ENCODE data around the gene PORCN.

PORCN gene

DNA sequence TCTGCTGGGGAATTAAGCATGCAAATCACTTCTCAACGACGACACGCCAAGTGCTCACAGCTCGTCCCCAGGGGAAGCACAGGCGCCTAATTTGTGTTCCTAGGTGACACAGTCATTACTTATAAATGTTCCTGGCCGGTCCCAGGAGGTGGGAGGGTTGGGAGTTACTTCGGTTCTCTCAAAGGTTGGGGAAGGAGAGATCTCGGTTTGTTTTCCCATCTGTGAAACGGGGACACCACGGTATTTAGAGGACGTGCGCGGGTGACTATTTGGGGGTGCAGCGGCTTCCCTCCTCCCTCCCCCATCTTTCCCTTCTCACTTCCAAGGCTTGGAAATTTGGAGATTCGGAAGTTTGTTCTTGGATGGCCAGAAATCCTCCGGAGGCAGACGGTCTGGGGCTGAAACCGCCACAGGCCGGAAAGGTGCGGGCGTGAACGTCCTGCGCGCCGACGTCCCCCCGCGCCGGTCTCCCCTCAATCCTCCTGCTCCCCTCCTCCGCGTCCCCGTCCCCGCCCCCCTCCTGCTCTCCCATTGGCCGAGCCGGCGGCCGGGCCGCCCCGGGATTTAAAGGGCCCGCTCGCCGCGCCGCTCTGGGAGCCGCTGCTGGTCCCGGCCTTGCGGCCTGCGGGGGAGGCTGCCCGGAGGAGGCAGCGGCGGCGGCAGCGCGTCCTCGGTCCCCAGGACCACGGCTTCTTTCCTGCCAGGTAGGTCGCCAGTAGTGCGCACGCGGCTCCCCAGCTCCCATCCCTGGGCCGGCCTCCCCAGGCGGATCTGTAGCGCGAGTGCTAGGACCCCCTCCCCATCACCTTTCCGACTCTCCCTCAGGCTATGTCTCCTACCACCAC is at the start of gene PORCN:
TSS of gene PORCN (plus strand) at position 593 of the 845 bp plus-strand sequence. CDS start 829 bp downstream, outside the sequence.
- in situ Hi-C loops (cut with HindIII; ENCODE audit: low sequenced_read_pairs), result no loop called here

- in situ Hi-C loops (cut with HindIII; ENCODE audit: low sequenced_read_pairs), result no loop called here
Measured at GRCh38 chrX:48459483-48459882, 49.3 kb upstream of the PORCN start.

GRCh38 chrX:48460031-48460430 is 48.8 kb upstream of the PORCN start:
- in situ Hi-C loops (cut with HindIII; ENCODE audit: low sequenced_read_pairs), result no loop called here

DNA sequence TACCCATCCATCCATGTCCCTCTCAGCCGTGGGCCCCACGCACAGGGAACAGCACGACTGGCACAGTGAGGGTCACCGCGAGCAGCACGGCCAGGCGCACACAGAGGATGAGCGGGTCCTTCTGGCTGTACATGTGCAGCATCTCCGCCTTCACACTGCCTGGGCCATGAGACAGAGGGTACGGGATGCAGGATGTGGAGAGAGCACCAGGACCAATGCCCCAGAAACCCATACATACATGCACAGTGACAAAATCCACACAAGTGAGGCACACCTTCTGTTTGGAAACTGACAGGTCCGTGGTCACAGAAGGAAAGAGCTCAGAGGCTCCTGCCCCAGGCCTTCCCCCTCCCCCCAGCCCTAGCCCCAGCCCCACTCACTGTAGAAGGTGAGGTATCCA is 48.2 kb upstream of the PORCN start:
- in situ Hi-C loops (cut with HindIII; ENCODE audit: low sequenced_read_pairs), result no loop called here

DNA sequence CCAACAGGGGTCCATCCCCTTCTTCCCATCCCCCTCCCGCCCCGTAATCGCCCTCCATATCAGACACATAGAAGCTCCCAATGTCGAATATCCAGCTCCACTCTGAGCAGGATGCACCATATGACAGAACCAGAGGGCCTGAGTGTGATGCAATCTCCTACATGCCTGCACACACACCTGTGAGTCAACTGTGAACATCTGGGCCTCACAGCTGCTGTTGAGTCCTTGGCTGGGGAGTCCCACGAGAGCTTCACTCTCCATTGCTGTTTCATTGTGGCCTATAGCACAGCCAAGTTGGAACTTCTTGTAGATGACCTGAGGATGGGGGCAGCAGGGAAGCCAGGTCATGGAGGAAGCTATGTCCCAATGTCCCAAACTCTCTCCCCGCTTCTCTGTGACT is 47.0 kb upstream of the PORCN start:
- in situ Hi-C loops (cut with HindIII; ENCODE audit: low sequenced_read_pairs), result no loop called here

- in situ Hi-C loops (cut with HindIII; ENCODE audit: low sequenced_read_pairs), result no loop called here
Measured at GRCh38 chrX:48465336-48465933, 43.4 kb upstream of the PORCN start.

GRCh38 chrX:48466696-48467095 is 42.1 kb upstream of the PORCN start:
- in situ Hi-C loops (cut with HindIII; ENCODE audit: low sequenced_read_pairs), result no loop called here

DNA sequence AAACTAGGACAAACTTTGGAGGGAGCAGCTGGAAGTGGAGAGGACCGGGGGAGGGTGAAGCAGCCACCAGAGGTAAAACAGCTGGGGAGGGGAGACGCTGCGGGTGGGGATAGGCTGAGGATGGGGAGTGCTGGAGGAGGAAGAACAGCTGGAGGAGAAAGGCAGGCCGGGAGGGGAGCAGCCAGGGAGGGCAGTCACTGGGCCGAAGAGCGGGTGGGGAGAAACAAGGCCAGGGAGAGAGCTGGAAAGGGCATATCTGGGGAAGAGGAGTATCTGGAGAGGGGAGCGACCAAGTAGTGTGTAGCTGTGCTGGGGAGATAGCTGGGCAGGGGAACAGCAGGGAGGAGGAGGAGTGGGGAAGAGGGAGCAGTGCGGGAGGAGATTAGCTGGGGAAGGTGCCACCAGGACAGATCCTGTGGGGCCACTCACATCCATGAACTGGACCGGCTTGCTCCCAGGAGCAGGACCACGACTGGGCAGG is 41.5 kb upstream of the PORCN start:
- in situ Hi-C loops (cut with HindIII; ENCODE audit: low sequenced_read_pairs), result no loop called here

GRCh38 chrX:48468247-48468671 is 40.5 kb upstream of the PORCN start:
- in situ Hi-C loops (cut with HindIII; ENCODE audit: low sequenced_read_pairs), result no loop called here

- in situ Hi-C loops (cut with HindIII; ENCODE audit: low sequenced_read_pairs), result no loop called here
Measured at GRCh38 chrX:48468693-48469691, 39.8 kb upstream of the PORCN start.

DNA sequence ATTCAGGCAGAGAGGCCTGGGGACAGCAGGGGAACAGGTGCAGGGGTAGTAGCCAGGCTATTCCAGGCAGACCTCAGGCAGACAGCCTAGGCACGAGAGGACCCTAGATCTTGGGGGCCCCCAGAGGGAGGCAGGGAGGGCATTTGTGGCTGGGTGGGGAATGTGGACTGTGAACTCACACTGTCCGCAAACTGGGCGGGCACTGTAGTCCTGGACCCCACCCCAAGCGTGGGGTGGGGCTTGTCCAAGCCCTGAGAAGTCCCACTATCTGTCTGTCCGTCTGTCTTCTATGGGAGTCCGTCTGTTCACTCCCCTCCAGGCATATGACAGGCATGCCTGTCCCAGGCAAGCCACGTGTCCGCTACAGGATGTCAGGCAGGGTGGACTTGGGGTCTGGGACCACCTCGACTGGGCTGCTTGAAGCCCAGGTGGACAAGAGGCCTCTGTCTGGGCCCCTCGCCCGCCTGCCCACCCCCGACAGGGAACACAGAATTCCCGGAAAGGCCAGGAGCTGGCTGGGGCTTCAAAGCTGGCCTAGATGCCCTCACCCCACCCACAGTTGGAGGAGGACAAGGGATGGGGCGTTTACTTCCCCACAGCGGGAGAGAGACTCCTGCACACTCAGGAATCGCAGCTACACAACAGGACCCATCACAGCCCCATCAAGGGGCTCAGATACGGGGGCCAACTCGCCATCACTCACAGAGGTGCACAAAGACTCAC is 38.5 kb upstream of the PORCN start, which contains the start of gene SLC38A5:
TSS of gene SLC38A5 (minus strand) at position 151 of the 723 bp plus-strand sequence. CDS start 2,336 bp downstream, outside the sequence.
- in situ Hi-C loops (cut with HindIII; ENCODE audit: low sequenced_read_pairs), result no loop called here

- in situ Hi-C loops (cut with HindIII; ENCODE audit: low sequenced_read_pairs), result no loop called here
Measured at GRCh38 chrX:48470833-48471118, 38.0 kb upstream of the PORCN start.

- in situ Hi-C loops (cut with HindIII; ENCODE audit: low sequenced_read_pairs), result no loop called here
Measured at GRCh38 chrX:48471504-48471903, 37.3 kb upstream of the PORCN start.

DNA sequence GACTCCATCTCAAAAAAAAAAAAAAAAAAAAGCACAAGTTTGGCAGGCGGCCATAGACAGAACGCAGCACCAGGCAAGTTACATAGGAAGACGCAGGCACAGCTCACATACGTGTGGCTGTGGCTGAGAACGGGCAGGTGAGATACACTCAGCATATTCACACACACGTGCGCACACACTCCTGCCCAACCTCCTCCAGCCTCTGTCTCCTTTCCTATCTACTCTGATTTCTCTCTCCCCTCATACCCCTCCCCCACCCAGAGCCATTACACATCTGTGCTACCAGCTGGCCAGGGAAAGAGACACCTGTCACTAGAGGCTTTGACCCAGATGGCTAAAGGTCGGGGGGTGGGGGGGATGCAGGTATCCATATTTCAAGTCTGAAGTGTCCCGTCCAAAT is 36.6 kb upstream of the PORCN start:
- in situ Hi-C loops (cut with HindIII; ENCODE audit: low sequenced_read_pairs), result no loop called here

GRCh38 chrX:48472851-48473703 is 35.7 kb upstream of the PORCN start:
- in situ Hi-C loops (cut with HindIII; ENCODE audit: low sequenced_read_pairs), result no loop called here

DNA sequence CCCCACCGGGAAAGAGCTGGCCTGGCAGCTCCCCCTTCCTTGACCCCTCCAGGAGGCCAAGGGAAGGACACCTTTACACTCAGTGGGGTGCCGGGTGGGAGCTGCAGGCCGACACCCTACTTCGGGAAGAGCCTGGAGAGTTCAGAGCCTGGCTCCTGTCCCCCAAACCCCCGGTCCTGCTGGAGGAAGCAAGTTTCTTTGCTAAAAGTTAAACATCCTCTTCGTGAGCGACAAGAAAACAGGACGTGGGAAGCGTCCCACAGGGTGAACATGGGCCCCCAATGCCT is 35.1 kb upstream of the PORCN start:
- in situ Hi-C loops (cut with HindIII; ENCODE audit: low sequenced_read_pairs), result no loop called here

DNA sequence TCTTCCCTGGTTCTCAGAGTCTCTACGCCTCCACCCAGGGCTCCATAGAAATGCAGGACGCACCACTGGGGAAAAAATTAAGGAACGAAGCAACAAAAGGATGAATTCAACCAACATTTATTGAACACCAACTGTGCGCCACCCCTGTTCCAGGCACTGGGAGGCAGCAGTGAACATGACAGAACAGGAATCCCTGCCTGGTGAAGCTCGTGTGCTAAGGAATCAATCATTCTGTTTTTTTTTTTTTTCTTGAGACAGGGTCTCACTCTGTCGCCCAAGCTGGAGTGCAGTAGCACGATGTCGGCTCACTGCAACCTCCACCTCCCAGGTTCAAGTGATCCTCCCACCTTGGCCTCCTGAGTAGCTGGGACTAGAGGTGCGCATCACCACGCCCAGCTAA is 34.7 kb upstream of the PORCN start:
- in situ Hi-C loops (cut with HindIII; ENCODE audit: low sequenced_read_pairs), result no loop called here

DNA sequence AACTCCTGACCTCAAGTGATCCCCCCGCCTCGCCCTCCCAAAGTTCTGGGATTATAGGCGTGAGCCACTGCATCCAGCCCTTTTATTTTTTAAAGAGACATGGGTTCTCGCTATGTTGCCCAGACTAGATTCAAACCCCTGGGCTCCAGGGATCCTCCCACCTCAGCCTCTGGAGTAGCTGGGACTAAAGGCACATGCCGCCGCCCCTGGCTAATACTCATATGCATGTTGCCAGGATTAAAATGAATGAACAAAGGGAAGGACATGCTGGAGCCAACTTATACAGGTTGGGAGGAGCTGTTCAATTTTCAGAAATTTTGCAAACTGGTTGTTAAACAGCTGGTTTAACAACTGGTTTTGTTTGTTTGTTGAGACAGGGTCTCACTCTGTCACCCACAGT is 34.2 kb upstream of the PORCN start:
- in situ Hi-C loops (cut with HindIII; ENCODE audit: low sequenced_read_pairs), result no loop called here

DNA sequence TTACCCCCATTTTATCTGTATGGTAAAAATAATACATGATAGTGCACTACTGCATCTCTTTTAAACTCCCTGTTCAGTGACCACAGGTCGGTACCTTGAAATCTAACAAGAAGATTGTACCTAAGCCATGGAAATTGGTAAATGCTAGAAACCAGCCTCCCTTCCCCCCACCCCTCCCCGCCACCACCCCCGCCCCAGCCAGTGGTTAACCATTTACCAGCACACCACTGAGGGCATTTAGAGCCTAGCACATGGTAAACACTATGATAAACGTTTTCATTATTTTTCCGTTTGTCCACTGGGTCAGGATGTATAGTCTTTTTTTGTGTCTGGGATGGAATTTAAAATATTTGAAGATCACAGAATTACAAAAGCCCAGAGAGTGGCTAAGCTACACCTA is 33.5 kb upstream of the PORCN start:
- in situ Hi-C loops (cut with HindIII; ENCODE audit: low sequenced_read_pairs), result no loop called here

All from endothelial cell of hepatic sinusoid (primary cell).